ENCODE data around the gene WDTC1. TPM values are rescaled to one million over a fixed set of nuclear protein-coding genes. Genes with fewer than 3 reads are reported as not detected.
A peak's percentile ranks its signal among the peaks of the same experiment; 100 is the strongest.

The WDTC1 gene
- total and polyA plus RNA-seq, 4 donors = 4.6 to 25.0 (median 19.6) TPM

GRCh38 chr1:27350663-27351540 is 116.5 kb downstream of the WDTC1 start:
- DNase-seq (ENCODE audit: low spot score) = no peak
- Histone ChIP-seq H3K4me3 (ENCODE audit: low read depth in 1 of 3, low read length in 3 of 3) (peak overlapping the region in 1 of 3 donors; percentile 19), H3K27ac (ENCODE audit: low read depth in 1 of 2, low read length in 2 of 2) (no peak overlapping the region), H3K27me3 (ENCODE audit: control insufficient read depth in 4 of 4, insufficient read depth in 4 of 4, low read length in 3 of 4) (no peaks in the 10 kb centered on the region), H3K36me3 (ENCODE audit: control insufficient read depth in 4 of 4, insufficient read depth in 3 of 4, low read depth in 1 of 4, low read length in 3 of 4) (no peaks in the 10 kb centered on the region), H3K9ac (ENCODE audit: low read depth in 1 of 2, low read length in 2 of 2) (no peak overlapping the region), H3K9me3 (ENCODE audit: control insufficient read depth in 4 of 4, low read length in 3 of 4) (no peaks in the 10 kb centered on the region), H3K4me1 (ENCODE audit: control insufficient read depth in 4 of 4, insufficient read depth in 4 of 4, low read length in 3 of 4) (peaks cover 3 to 27% (median 17%) of the 10 kb centered on the region in 4 donors)
- no peak for TF ChIP-seq HNF4A (conservative IDR thresholded peaks at IDR 0.05)
- no peak for TF ChIP-seq JUND (IDR thresholded peaks at IDR 0.05)
- no peak for TF ChIP-seq REST (IDR thresholded peaks at IDR 0.05)
- no peak for TF ChIP-seq SP1 (IDR thresholded peaks at IDR 0.05)
- WGBS = 30% methylated on average over 62 of the region's 62 CpGs

- peak in 1 of 2 donors; percentile 40 for TF ChIP-seq HNF4A (conservative IDR thresholded peaks at IDR 0.05)
- no peak for TF ChIP-seq HNF4G (IDR thresholded peaks at IDR 0.05)
- TF ChIP-seq GABPA (IDR thresholded peaks at IDR 0.05 in 1 of 2, conservative IDR thresholded peaks at IDR 0.05 in 1 of 2) = no peak
- no peak overlapping the region for H3K27ac ChIP-seq (ENCODE audit: low read depth in 1 of 2, low read length in 2 of 2)
- no peak overlapping the region for H3K4me3 ChIP-seq (ENCODE audit: low read depth in 1 of 3, low read length in 3 of 3)
- no peaks in the 10 kb centered on the region for H3K36me3 ChIP-seq (ENCODE audit: control insufficient read depth in 4 of 4, insufficient read depth in 3 of 4, low read depth in 1 of 4, low read length in 3 of 4)
- DNase-seq (ENCODE audit: low spot score) = no peak
- H3K9me3 ChIP-seq (ENCODE audit: control insufficient read depth in 4 of 4, low read length in 3 of 4) = no peaks in the 10 kb centered on the region
- no peak overlapping the region for H3K9ac ChIP-seq (ENCODE audit: low read depth in 1 of 2, low read length in 2 of 2)
- peaks cover 3 to 27% (median 17%) of the 10 kb centered on the region in 4 donors for H3K4me1 ChIP-seq (ENCODE audit: control insufficient read depth in 4 of 4, insufficient read depth in 4 of 4, low read length in 3 of 4)
- H3K27me3 ChIP-seq (ENCODE audit: control insufficient read depth in 4 of 4, insufficient read depth in 4 of 4, low read length in 3 of 4) = no peaks in the 10 kb centered on the region
- 43% methylated on average over 8 of the region's 8 CpGs for WGBS
These were observed 117.2 kb downstream of the WDTC1 start for GRCh38 chr1:27351541-27352107.

- Histone ChIP-seq H3K4me1 (ENCODE audit: control insufficient read depth in 4 of 4, insufficient read depth in 4 of 4, low read length in 3 of 4) (peaks cover 3 to 31% (median 22%) of the 10 kb centered on the region in 4 donors), H3K4me3 (ENCODE audit: low read depth in 1 of 3, low read length in 3 of 3) (no peak overlapping the region), H3K9me3 (ENCODE audit: control insufficient read depth in 4 of 4, low read length in 3 of 4) (no peaks in the 10 kb centered on the region), H3K27ac (ENCODE audit: low read depth in 1 of 2, low read length in 2 of 2) (no peak overlapping the region), H3K9ac (ENCODE audit: low read depth in 1 of 2, low read length in 2 of 2) (no peak overlapping the region), H3K27me3 (ENCODE audit: control insufficient read depth in 4 of 4, insufficient read depth in 4 of 4, low read length in 3 of 4) (no peaks in the 10 kb centered on the region), H3K36me3 (ENCODE audit: control insufficient read depth in 4 of 4, insufficient read depth in 3 of 4, low read depth in 1 of 4, low read length in 3 of 4) (no peaks in the 10 kb centered on the region)
- TF ChIP-seq ATF3 (IDR thresholded peaks at IDR 0.05) (no peak), RXRA (IDR thresholded peaks at IDR 0.05) (no peak), HNF4A (conservative IDR thresholded peaks at IDR 0.05) (no peak)
- TF ChIP-seq, protein P1, sequence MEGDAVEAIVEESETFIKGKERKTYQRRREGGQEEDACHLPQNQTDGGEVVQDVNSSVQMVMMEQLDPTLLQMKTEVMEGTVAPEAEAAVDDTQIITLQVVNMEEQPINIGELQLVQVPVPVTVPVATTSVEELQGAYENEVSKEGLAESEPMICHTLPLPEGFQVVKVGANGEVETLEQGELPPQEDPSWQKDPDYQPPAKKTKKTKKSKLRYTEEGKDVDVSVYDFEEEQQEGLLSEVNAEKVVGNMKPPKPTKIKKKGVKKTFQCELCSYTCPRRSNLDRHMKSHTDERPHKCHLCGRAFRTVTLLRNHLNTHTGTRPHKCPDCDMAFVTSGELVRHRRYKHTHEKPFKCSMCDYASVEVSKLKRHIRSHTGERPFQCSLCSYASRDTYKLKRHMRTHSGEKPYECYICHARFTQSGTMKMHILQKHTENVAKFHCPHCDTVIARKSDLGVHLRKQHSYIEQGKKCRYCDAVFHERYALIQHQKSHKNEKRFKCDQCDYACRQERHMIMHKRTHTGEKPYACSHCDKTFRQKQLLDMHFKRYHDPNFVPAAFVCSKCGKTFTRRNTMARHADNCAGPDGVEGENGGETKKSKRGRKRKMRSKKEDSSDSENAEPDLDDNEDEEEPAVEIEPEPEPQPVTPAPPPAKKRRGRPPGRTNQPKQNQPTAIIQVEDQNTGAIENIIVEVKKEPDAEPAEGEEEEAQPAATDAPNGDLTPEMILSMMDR (IDR thresholded peaks at IDR 0.05; ENCODE audit: low read depth, low read length, missing input control) = no peak
- TF ChIP-seq, protein P2, sequence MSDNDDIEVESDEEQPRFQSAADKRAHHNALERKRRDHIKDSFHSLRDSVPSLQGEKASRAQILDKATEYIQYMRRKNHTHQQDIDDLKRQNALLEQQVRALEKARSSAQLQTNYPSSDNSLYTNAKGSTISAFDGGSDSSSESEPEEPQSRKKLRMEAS (IDR thresholded peaks at IDR 0.05) = no peak
- DNase-seq (ENCODE audit: low spot score) = no peak
- 93% methylated on average over 13 of the region's 13 CpGs for WGBS
These were observed 118.7 kb downstream of the WDTC1 start for GRCh38 chr1:27353166-27353565.
